Transverse colon (tissue), 4 donors: Measurements from ENCODE around the gene TBL1XR1. TPM values are rescaled to one million over a fixed set of nuclear protein-coding genes. Genes with fewer than 3 reads are reported as not detected.
"Not testable (repeated sequence)": the region's sequence is repeated elsewhere in the genome, so short reads cannot be mapped to it uniquely, and the experiment has no call there.

Source experiments
- DNase-seq: peaks from one replicate; pipeline ENCODE4 v3.0.0-alpha.2; 2019
- H3K27ac ChIP-seq, 4 donors: fragments of 200-600 bp; sonication (generic); 2 replicates each; pipeline ENCODE4 v1.5.1; 2016 to 2018; ENCODE audit warnings: inconsistent platforms in 4 of 4
- H3K27me3 ChIP-seq: fragments of 200-600 bp; sonication (generic); 2 replicates; pipeline ENCODE4 v1.5.1; 2017; ENCODE audit warnings: inconsistent platforms
- H3K36me3 ChIP-seq, 4 donors: fragments of 200-600 bp; sonication (generic); 2 replicates each; pipeline ENCODE4 v1.5.1; 2017 to 2019; ENCODE audit warnings: inconsistent platforms in 4 of 4
- H3K4me1 ChIP-seq, 4 donors: fragments of 200-600 bp; sonication (generic); 2 replicates each; pipeline ENCODE4 v1.5.1; 2017 to 2020; ENCODE audit warnings: inconsistent platforms in 4 of 4
- H3K4me3 ChIP-seq, 4 donors: fragments of 200-600 bp; sonication (generic); 1 replicate in 1 of 4; 2 replicates in 3 of 4; pipeline versions ENCODE4 v1.5.1 to v1.6.1; 2017 to 2019; ENCODE audit warnings: inconsistent platforms in 4 of 4
- H3K9me3 ChIP-seq, 2 donors: fragments of 200-600 bp; sonication (generic); 2 replicates each; pipeline ENCODE4 v1.5.1; 2017 to 2019; ENCODE audit warnings: inconsistent platforms in 2 of 2
- EP300 ChIP-seq: sonication (generic); formaldehyde crosslinking; IDR thresholded peaks from one replicate; pipeline ENCODE4 v1.6.1; 2017; ENCODE audit warnings: antibody characterized with exemption, low read depth
- POLR2A ChIP-seq: fragments of 450-650 bp; IDR thresholded peaks from one replicate; pipeline ENCODE4 v1.6.1; 2016; ENCODE audit warnings: antibody characterized with exemption, mild to moderate bottlenecking, moderate library complexity
- POLR2AphosphoS5 ChIP-seq, 3 donors: sonication (generic); formaldehyde crosslinking; IDR thresholded peaks; one replicate each; pipeline ENCODE4 v1.6.1; 2016; ENCODE audit warnings: antibody characterized with exemption in 3 of 3
- WGBS, 2 donors: methylation state at CpG; one replicate each; pipeline ENCODE4 v1.1.5; 2018; ENCODE audit warnings: low coverage in 1 of 2; 5-methylcytosine and 5-hydroxymethylcytosine counted together
- in situ Hi-C, 4 donors: fragments of 200-750 bp; cut with MboI; loops; one replicate each; pipeline versions ENCODE4 v1.15.0 to v1.15.1; 2017; ENCODE audit warnings: low sequenced_read_pairs in 3 of 4, low pct_ligation_motif_present in 1 of 4, low pct_unique_long_range_greater_than_20kb in 1 of 4
- intact Hi-C: fragments of 100-400 bp; cut with DNase I; formaldehyde crosslinking; loops from one replicate; pipeline ENCODE4 v1.15.1; 2023; ENCODE audit warnings: low total_unique reads
- total RNA-seq, 4 donors: library from RNA; depleted of rRNA; stranded (reverse); fragments of >200 nt; gene quantifications; one replicate each; pipeline ENCODE4 v1.1.0, GENCODE V29; 2016
- TF ChIP-seq, protein P1 (sequence below), 5 experiments: fragments of 200-600 bp in 3 of 5; fragments of 450-650 bp in 2 of 5; sonication (generic) in 3 of 5; IDR thresholded peaks; 1 replicate in 2 of 5; 2 replicates in 3 of 5; pipeline ENCODE4 v1.5.1; 2016 to 2017; ENCODE audit warnings: antibody characterized with exemption in 5 of 5, inconsistent platforms in 3 of 5, mild to moderate bottlenecking in 2 of 5, moderate library complexity in 1 of 5

Gene TBL1XR1
- total RNA-seq, 4 donors from 2014 or later = 39.4 to 131 (median 68.1) TPM

GRCh38 chr3:177190756-177191681, 6.3 kb downstream of the TBL1XR1 start:
- in situ Hi-C loops (loop anchor here in 3 of 4 donors (10.0 to 25.0 kb wide), 5 partner anchors 129 to 404 kb away; no protein-coding TSS in a partner anchor), intact Hi-C loops (no loop called here)
- no peak for DNase-seq
- no peaks in the 10 kb centered on the region for H3K27me3 ChIP-seq
- WGBS, 2 donors = 49 to 51% methylated on average over 5 of the region's 5 CpGs
- H3K4me3 ChIP-seq = no peak overlapping the region
- H3K27ac ChIP-seq = peak overlapping the region; percentile 49 to 52 (median 50)
- TF ChIP-seq POLR2AphosphoS5 (IDR thresholded peaks at IDR 0.05) (no peak), POLR2A (no peak), EP300 (no peak)
- TF ChIP-seq, protein P1, sequence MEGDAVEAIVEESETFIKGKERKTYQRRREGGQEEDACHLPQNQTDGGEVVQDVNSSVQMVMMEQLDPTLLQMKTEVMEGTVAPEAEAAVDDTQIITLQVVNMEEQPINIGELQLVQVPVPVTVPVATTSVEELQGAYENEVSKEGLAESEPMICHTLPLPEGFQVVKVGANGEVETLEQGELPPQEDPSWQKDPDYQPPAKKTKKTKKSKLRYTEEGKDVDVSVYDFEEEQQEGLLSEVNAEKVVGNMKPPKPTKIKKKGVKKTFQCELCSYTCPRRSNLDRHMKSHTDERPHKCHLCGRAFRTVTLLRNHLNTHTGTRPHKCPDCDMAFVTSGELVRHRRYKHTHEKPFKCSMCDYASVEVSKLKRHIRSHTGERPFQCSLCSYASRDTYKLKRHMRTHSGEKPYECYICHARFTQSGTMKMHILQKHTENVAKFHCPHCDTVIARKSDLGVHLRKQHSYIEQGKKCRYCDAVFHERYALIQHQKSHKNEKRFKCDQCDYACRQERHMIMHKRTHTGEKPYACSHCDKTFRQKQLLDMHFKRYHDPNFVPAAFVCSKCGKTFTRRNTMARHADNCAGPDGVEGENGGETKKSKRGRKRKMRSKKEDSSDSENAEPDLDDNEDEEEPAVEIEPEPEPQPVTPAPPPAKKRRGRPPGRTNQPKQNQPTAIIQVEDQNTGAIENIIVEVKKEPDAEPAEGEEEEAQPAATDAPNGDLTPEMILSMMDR (IDR thresholded peaks at IDR 0.05) = no peak
- no peaks in the 10 kb centered on the region for H3K9me3 ChIP-seq
- H3K36me3 ChIP-seq = no peaks in the 10 kb centered on the region
- H3K4me1 ChIP-seq = peaks cover 18 to 60% (median 32%) of the 10 kb centered on the region in 4 donors

DNA sequence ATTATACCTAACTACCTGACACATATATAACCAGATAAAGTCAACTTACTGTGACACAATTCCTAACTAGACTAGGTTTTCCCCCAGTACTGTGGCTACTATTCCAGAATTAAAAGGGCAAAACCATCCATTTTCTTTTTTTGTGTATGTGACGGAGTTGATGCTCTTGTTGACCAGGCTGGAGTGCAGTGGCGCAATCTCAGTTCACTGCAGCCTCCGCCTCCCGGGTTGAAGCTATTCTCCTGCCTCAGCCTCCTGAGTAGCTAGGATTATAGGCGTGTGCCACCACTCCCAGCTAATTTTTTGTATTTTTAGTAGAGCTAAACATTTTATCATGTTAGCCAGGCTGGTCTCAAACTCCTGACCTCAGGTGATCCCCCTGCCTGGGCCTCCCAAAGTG, 7.1 kb downstream of the TBL1XR1 start:
- not testable (repeated sequence) for H3K27me3 ChIP-seq, DNase-seq

DNA sequence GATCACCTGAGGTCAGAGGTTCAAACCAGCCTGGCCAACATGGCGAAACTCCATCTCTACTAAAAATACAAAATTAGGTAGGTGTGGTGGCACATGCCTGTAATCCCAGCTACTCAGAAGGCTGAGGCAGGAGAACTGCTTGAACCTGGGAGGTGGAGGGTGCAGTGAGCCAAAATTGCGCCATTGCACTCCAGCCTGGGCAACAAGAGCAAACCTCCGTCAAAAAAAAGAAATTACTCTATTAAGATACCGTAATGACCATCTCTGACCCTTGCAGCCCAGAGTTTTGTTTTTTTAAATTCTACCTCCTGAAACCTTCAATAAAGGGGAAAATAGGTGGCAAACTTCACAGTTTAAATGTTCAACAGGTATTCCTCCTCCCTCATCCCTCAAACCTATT, 9.0 kb downstream of the TBL1XR1 start:
- 85 to 89% methylated on average over 2 to 4 of the region's 4 CpGs for WGBS, 2 donors
- intact Hi-C loops, H3K36me3 ChIP-seq, H3K9me3 ChIP-seq, H3K27ac ChIP-seq, DNase-seq, H3K4me3 ChIP-seq, H3K27me3 ChIP-seq: not testable (repeated sequence)
- peaks cover 21 to 64% (median 28%) of the 10 kb centered on the region in 4 donors for H3K4me1 ChIP-seq
- in situ Hi-C loops = loop anchor here in 2 of 4 donors (5.0 to 25.0 kb wide), 4 partner anchors 124 to 174 kb away; no protein-coding TSS in a partner anchor

More for the DNA sequence above, 7.1 kb downstream of the TBL1XR1 start:
- Histone ChIP-seq H3K4me1 (peaks cover 24 to 67% (median 35%) of the 10 kb centered on the region in 4 donors), H3K27ac (peak overlapping the region in 3 of 4 donors; percentile 50 to 52 (median 51))
- H3K4me3 ChIP-seq, H3K9me3 ChIP-seq, intact Hi-C loops, H3K36me3 ChIP-seq: not testable (repeated sequence)
- 94 to 98% methylated on average over 5 of the region's 5 CpGs for WGBS, 2 donors
- in situ Hi-C loops = loop anchor here in 3 of 4 donors (10.0 to 25.0 kb wide), 5 partner anchors 128 to 405 kb away; no protein-coding TSS in a partner anchor

DNA sequence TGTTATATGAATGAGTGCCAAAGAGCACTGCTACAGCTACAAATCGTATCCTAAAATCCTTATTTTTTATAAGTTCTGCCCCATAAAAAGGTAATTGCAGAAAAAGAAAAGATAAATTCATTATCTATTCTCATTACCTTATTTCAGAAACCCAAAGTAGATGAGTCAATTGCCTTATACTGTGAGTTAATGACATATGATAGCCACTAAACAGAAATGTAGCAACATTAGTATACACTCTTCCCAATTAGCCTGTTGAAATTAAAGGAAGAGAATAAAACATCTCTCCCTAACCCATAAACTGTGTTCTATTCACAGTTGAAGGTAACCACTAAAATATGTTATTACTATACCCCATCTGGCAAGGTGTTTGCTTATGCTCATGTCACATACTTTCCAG, 11.0 kb downstream of the TBL1XR1 start:
- intact Hi-C loops = no loop called here
- WGBS, 2 donors = 52 to 63% methylated on average over 1 of the region's 1 CpG
- Histone ChIP-seq H3K9me3 (no peaks in the 10 kb centered on the region), H3K27ac (no peak overlapping the region), H3K36me3 (no peaks in the 10 kb centered on the region), H3K27me3 (no peaks in the 10 kb centered on the region), H3K4me1 (peaks cover 17 to 67% (median 38%) of the 10 kb centered on the region in 4 donors), H3K4me3 (no peak overlapping the region)
- DNase-seq = no peak
- in situ Hi-C loops = loop anchor here in 2 of 4 donors (5.0 to 25.0 kb wide), 4 partner anchors 122 to 176 kb away; no protein-coding TSS in a partner anchor
- no peak for TF ChIP-seq POLR2A
- TF ChIP-seq EP300 = no peak
- TF ChIP-seq POLR2AphosphoS5 (IDR thresholded peaks at IDR 0.05) = no peak
- TF ChIP-seq, protein P1 (IDR thresholded peaks at IDR 0.05) = no peak

- Histone ChIP-seq H3K27ac (no peak overlapping the region), H3K9me3 (no peaks in the 10 kb centered on the region), H3K4me1 (peaks cover 15 to 62% (median 32%) of the 10 kb centered on the region in 4 donors), H3K4me3 (no peak overlapping the region), H3K27me3 (no peaks in the 10 kb centered on the region), H3K36me3 (no peaks in the 10 kb centered on the region)
- in situ Hi-C loops (loop anchor here in 2 of 4 donors (5.0 to 25.0 kb wide), 4 partner anchors 120 to 177 kb away; no protein-coding TSS in a partner anchor), intact Hi-C loops (no loop called here)
- WGBS, 2 donors = 76 to 90% methylated on average over 3 to 7 of the region's 7 CpGs
- no peak for DNase-seq
- TF ChIP-seq EP300 = no peak
- TF ChIP-seq, protein P1 (IDR thresholded peaks at IDR 0.05) = no peak
- TF ChIP-seq POLR2AphosphoS5 (IDR thresholded peaks at IDR 0.05) = no peak
- TF ChIP-seq POLR2A = no peak
Observed at GRCh38 chr3:177185035-177185574, 12.2 kb downstream of the TBL1XR1 start.

- H3K27me3 ChIP-seq, intact Hi-C loops, H3K9me3 ChIP-seq, H3K27ac ChIP-seq, H3K36me3 ChIP-seq, H3K4me3 ChIP-seq, DNase-seq: not testable (repeated sequence)
- H3K4me1 ChIP-seq = peaks cover 15 to 66% (median 34%) of the 10 kb centered on the region in 4 donors
- 83 to 100% methylated on average over 1 to 3 of the region's 3 CpGs for WGBS, 2 donors
- in situ Hi-C loops = loop anchor here in 2 of 4 donors (5.0 to 25.0 kb wide), 4 partner anchors 120 to 178 kb away; no protein-coding TSS in a partner anchor
Observed at GRCh38 chr3:177184602-177185001, 12.7 kb downstream of the TBL1XR1 start.
